ENCODE data around the gene YES1.
"Not testable (repeated sequence)": the region's sequence is repeated elsewhere in the genome, so short reads cannot be mapped to it uniquely, and the experiment has no call there.

YES1 gene

GRCh38 chr18:778194-778927 is 33.7 kb downstream of the YES1 start:
- DNase-seq: no peak

GRCh38 chr18:777021-777420 is 35.0 kb downstream of the YES1 start:
- no peak for DNase-seq

- DNase-seq: not testable (repeated sequence)
Measured at GRCh38 chr18:776044-776443, 36.0 kb downstream of the YES1 start.

- DNase-seq: no peak
Measured at GRCh38 chr18:774811-775210, 37.2 kb downstream of the YES1 start.

- no peak for DNase-seq
Measured at GRCh38 chr18:773980-774624, 37.9 kb downstream of the YES1 start.

GRCh38 chr18:770583-770961 is 41.5 kb downstream of the YES1 start:
- DNase-seq: no peak

GRCh38 chr18:767961-768360 is 44.1 kb downstream of the YES1 start:
- no peak for DNase-seq

- no peak for DNase-seq
Measured at GRCh38 chr18:767084-767882, 44.8 kb downstream of the YES1 start.

GRCh38 chr18:766550-766860 is 45.5 kb downstream of the YES1 start:
- DNase-seq: no peak

- DNase-seq: no peak
Measured at GRCh38 chr18:765764-766549, 46.1 kb downstream of the YES1 start.

- DNase-seq: not testable (repeated sequence)
Measured at GRCh38 chr18:759864-760263, 52.2 kb downstream of the YES1 start.

GRCh38 chr18:755506-755905 is 56.5 kb downstream of the YES1 start:
- no peak for DNase-seq

GRCh38 chr18:754656-755055 is 57.4 kb downstream of the YES1 start:
- DNase-seq: no peak

GRCh38 chr18:750456-750855 is 61.6 kb downstream of the YES1 start:
- DNase-seq: no peak

GRCh38 chr18:744832-745597 is 67.0 kb downstream of the YES1 start:
- DNase-seq: no peak

GRCh38 chr18:741931-742512 is 70.0 kb downstream of the YES1 start:
- no peak for DNase-seq

- DNase-seq: no peak
Measured at GRCh38 chr18:732371-732770, 79.7 kb downstream of the YES1 start.

GRCh38 chr18:731185-731584 is 80.9 kb downstream of the YES1 start:
- DNase-seq: no peak

GRCh38 chr18:730692-731091 is 81.3 kb downstream of the YES1 start:
- DNase-seq: no peak

GRCh38 chr18:730120-730519 is 81.9 kb downstream of the YES1 start:
- DNase-seq: not testable (repeated sequence)

GRCh38 chr18:725646-726045 is 86.4 kb downstream of the YES1 start:
- DNase-seq: no peak

GRCh38 chr18:723541-724080 is 88.4 kb downstream of the YES1 start:
- no peak for DNase-seq
